Esophagus muscularis mucosa (tissue), 4 donors: ENCODE data around the gene FGA. TPM values are rescaled to one million over a fixed set of nuclear protein-coding genes. Genes with fewer than 3 reads are reported as not detected.

ENCODE experiments used
- DNase-seq: peaks from one replicate; pipeline ENCODE4 v3.0.0-alpha.2; 2017; ENCODE audit errors: extremely low spot score
- H3K27ac ChIP-seq, 4 donors: fragments of 200-600 bp; sonication (generic); replicated peaks in 1 of 4; 1 replicate in 3 of 4; 2 replicates in 1 of 4; pipeline ENCODE4 v1.5.1; 2016 to 2019; ENCODE audit warnings: mild to moderate bottlenecking in 1 of 4
- H3K27me3 ChIP-seq, 4 donors: fragments of 200-600 bp; sonication (generic); one replicate each; pipeline versions ENCODE4 v1.5.1 to v1.6.0; 2016 to 2019
- H3K36me3 ChIP-seq, 4 donors: fragments of 200-600 bp; sonication (generic); one replicate each; pipeline ENCODE4 v1.5.1; 2016 to 2019
- H3K4me1 ChIP-seq, 4 donors: fragments of 200-600 bp; sonication (generic); one replicate each; pipeline ENCODE4 v1.5.1; 2016 to 2019
- H3K4me3 ChIP-seq, 4 donors: fragments of 200-600 bp; sonication (generic); 1 replicate in 2 of 4; 2 replicates in 2 of 4; pipeline ENCODE4 v1.5.1; 2016 to 2019; ENCODE audit warnings: mild to moderate bottlenecking in 4 of 4, moderate library complexity in 1 of 4
- H3K9me3 ChIP-seq, 4 donors: fragments of 200-600 bp; sonication (generic); 1 replicate in 3 of 4; 2 replicates in 1 of 4; pipeline ENCODE4 v1.5.1; 2016 to 2019
- CTCF ChIP-seq, 3 experiments: fragments of 200-600 bp in 2 of 3; fragments of 450-650 bp in 1 of 3; sonication (generic) in 2 of 3; IDR thresholded peaks; one replicate each; pipeline ENCODE4 v1.5.1; 2017 to 2019; ENCODE audit warnings: antibody characterized with exemption in 3 of 3, mild to moderate bottlenecking in 2 of 3, moderate library complexity in 1 of 3
- EP300 ChIP-seq: sonication (generic); formaldehyde crosslinking; IDR thresholded peaks from one replicate; pipeline ENCODE4 v1.6.1; 2017; ENCODE audit warnings: antibody characterized with exemption
- POLR2A ChIP-seq: fragments of 450-650 bp; IDR thresholded peaks from one replicate; pipeline ENCODE4 v1.6.1; 2017; ENCODE audit warnings: antibody characterized with exemption, moderate library complexity, mild to moderate bottlenecking, low read depth
- POLR2AphosphoS5 ChIP-seq, 2 donors: sonication (generic); formaldehyde crosslinking; IDR thresholded peaks; one replicate each; pipeline ENCODE4 v1.6.1; 2017; ENCODE audit warnings: antibody characterized with exemption in 2 of 2
- WGBS: methylation state at CpG from one replicate; pipeline ENCODE4 v1.1.5; 2018; 5-methylcytosine and 5-hydroxymethylcytosine counted together
- intact Hi-C: fragments of 100-400 bp; cut with DNase I; formaldehyde crosslinking; loops from one replicate; pipeline ENCODE4 v1.15.1; 2023
- total RNA-seq, 4 donors: library from RNA; depleted of rRNA; stranded (reverse); fragments of >200 nt; gene quantifications; one replicate each; pipeline versions ENCODE4 v1.1.0 to v1.2.1, GENCODE V29; 2016

Gene FGA
- not detected for total RNA-seq

- no peaks in the 10 kb centered on the region for H3K9me3 ChIP-seq
- no peak within 1 kb of the TSS for H3K27ac ChIP-seq
- no peaks in the 10 kb centered on the region for H3K36me3 ChIP-seq
- DNase-seq: no peak
- H3K4me1 ChIP-seq: no peaks in the 10 kb centered on the region
- no peak for TF ChIP-seq EP300
- no peak for TF ChIP-seq POLR2A
- TF ChIP-seq POLR2AphosphoS5 (IDR thresholded peaks at IDR 0.05): no peak
- TF ChIP-seq CTCF (IDR thresholded peaks at IDR 0.05): no peak
- 62% methylated on average over 3 of the region's 3 CpGs for WGBS
- peaks cover 0 to 6% (median 0%) of the 10 kb centered on the region in 4 donors for H3K27me3 ChIP-seq
- intact Hi-C loops: no loop called here
- no peak within 1 kb of the TSS for H3K4me3 ChIP-seq
Observed at GRCh38 chr4:154590329-154591006, at the start of gene FGA. Gene FGA (minus strand): TSS chr4:154590742. CDS start chr4:154590687, 55 bp downstream.

- Histone ChIP-seq H3K9me3 (no peaks in the 10 kb centered on the region), H3K36me3 (no peaks in the 10 kb centered on the region), H3K27me3 (peaks cover 0 to 15% (median 0%) of the 10 kb centered on the region in 4 donors), H3K4me3 (no peak overlapping the region), H3K4me1 (no peaks in the 10 kb centered on the region), H3K27ac (no peak overlapping the region)
- WGBS: 72% methylated on average over 3 of the region's 3 CpGs
- intact Hi-C loops: no loop called here
- no peak for DNase-seq
- TF ChIP-seq CTCF (IDR thresholded peaks at IDR 0.05): no peak
Observed at GRCh38 chr4:154634058-154634457, 43.5 kb upstream of the FGA start.

DNA sequence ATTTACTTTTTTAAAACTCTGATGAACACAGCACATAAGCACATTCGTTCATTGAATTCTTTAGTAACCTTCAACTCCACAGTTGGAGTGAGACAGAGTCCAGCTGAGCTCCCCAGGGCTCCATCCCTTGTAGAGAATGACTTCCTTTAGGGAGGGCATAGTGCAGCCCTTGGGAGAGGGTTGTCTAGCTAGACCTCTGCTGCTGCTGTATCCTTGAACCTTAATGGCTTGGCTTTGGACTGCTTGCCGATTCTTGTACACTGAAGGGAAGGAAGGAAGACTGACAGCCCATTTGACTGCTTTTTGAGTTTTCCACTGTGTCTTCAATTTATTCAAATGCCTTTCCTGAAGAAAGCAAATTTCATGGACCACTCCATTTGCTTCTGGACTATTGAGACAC, 41.3 kb upstream of the FGA start:
- TF ChIP-seq CTCF (IDR thresholded peaks at IDR 0.05) (no peak), EP300 (no peak), POLR2A (no peak), POLR2AphosphoS5 (IDR thresholded peaks at IDR 0.05) (no peak)
- Histone ChIP-seq H3K9me3 (no peaks in the 10 kb centered on the region), H3K27me3 (peaks cover 0 to 22% (median 0%) of the 10 kb centered on the region in 4 donors), H3K4me1 (peaks cover 4 to 7% (median 6%) of the 10 kb centered on the region in 4 donors), H3K4me3 (no peak overlapping the region), H3K27ac (no peak overlapping the region), H3K36me3 (no peaks in the 10 kb centered on the region)
- intact Hi-C loops: no loop called here
- WGBS: 60% methylated on average over 2 of the region's 2 CpGs
- DNase-seq: no peak

GRCh38 chr4:154630324-154630723, 39.8 kb upstream of the FGA start:
- Histone ChIP-seq H3K27ac (no peak overlapping the region), H3K36me3 (no peaks in the 10 kb centered on the region), H3K4me3 (no peak overlapping the region), H3K4me1 (peaks cover 8 to 13% (median 10%) of the 10 kb centered on the region in 4 donors), H3K9me3 (no peaks in the 10 kb centered on the region), H3K27me3 (peaks cover 0 to 24% (median 0%) of the 10 kb centered on the region in 4 donors)
- TF ChIP-seq POLR2A (no peak), EP300 (no peak), CTCF (IDR thresholded peaks at IDR 0.05) (no peak), POLR2AphosphoS5 (IDR thresholded peaks at IDR 0.05) (no peak)
- DNase-seq: no peak
- intact Hi-C loops: no loop called here
